ENCODE measurements around the gene ARHGEF7. TPM values are rescaled to one million over a fixed set of nuclear protein-coding genes. Genes with fewer than 3 reads are reported as not detected.

The ARHGEF7 gene
- total RNA-seq, 3 donors from 2014 or later = 55.3 to 82.5 (median 62.6) TPM

- no peak for TF ChIP-seq CTCF (IDR thresholded peaks at IDR 0.05)
- ATAC-seq (peak; percentile 44), DNase-seq (no peak)
- Histone ChIP-seq H3K4me3 (no peak overlapping the region), H3K36me3 (ENCODE audit: low read depth) (no peaks in the 10 kb centered on the region), H3K9me3 (no peaks in the 10 kb centered on the region), H3K4me1 (ENCODE audit: low read depth) (peaks cover 26% of the 10 kb centered on the region)
- intact Hi-C loops (cut with DNase I, micrococcal nuclease) = no loop called here
Observed at GRCh38 chr13:111177921-111178320, 62.8 kb downstream of the ARHGEF7 start.

GRCh38 chr13:111178402-111178801 is 63.3 kb downstream of the ARHGEF7 start:
- no peak for TF ChIP-seq CTCF (IDR thresholded peaks at IDR 0.05)
- intact Hi-C loops (cut with DNase I, micrococcal nuclease) = no loop called here
- Histone ChIP-seq H3K4me1 (ENCODE audit: low read depth) (peaks cover 26% of the 10 kb centered on the region), H3K36me3 (ENCODE audit: low read depth) (no peaks in the 10 kb centered on the region), H3K9me3 (no peaks in the 10 kb centered on the region), H3K4me3 (no peak overlapping the region)
- DNase-seq = no peak
- ATAC-seq = no peak

- no peak for TF ChIP-seq CTCF (IDR thresholded peaks at IDR 0.05)
- intact Hi-C loops (cut with DNase I, micrococcal nuclease) = no loop called here
- peaks cover 35% of the 10 kb centered on the region for H3K4me1 ChIP-seq (ENCODE audit: low read depth)
- DNase-seq = no peak
- H3K36me3 ChIP-seq (ENCODE audit: low read depth) = no peaks in the 10 kb centered on the region
- H3K4me3 ChIP-seq = no peak overlapping the region
- ATAC-seq = no peak
- H3K9me3 ChIP-seq = no peaks in the 10 kb centered on the region
Observed at GRCh38 chr13:111179908-111180760, 65.0 kb downstream of the ARHGEF7 start.

- no peaks in the 10 kb centered on the region for H3K36me3 ChIP-seq (ENCODE audit: low read depth)
- no peak for ATAC-seq
- intact Hi-C loops (cut with DNase I, micrococcal nuclease) = no loop called here
- peaks cover 34% of the 10 kb centered on the region for H3K4me1 ChIP-seq (ENCODE audit: low read depth)
- no peak overlapping the region for H3K4me3 ChIP-seq
- TF ChIP-seq CTCF (IDR thresholded peaks at IDR 0.05) = no peak
- DNase-seq = no peak
- no peaks in the 10 kb centered on the region for H3K9me3 ChIP-seq
Observed at GRCh38 chr13:111181977-111182376, 66.9 kb downstream of the ARHGEF7 start.

GRCh38 chr13:111183087-111183645 is 68.1 kb downstream of the ARHGEF7 start:
- Histone ChIP-seq H3K4me3 (no peak overlapping the region), H3K36me3 (ENCODE audit: low read depth) (no peaks in the 10 kb centered on the region), H3K9me3 (no peaks in the 10 kb centered on the region), H3K4me1 (ENCODE audit: low read depth) (peaks cover 22% of the 10 kb centered on the region)
- intact Hi-C loops (cut with DNase I, micrococcal nuclease) = no loop called here
- TF ChIP-seq CTCF (IDR thresholded peaks at IDR 0.05) = no peak
- no peak for ATAC-seq
- no peak for DNase-seq

All from mucosa of descending colon (tissue), 3 donors.